Measurements from ENCODE around the gene NELFE. TPM values are rescaled to one million over a fixed set of nuclear protein-coding genes. Genes with fewer than 3 reads are reported as not detected.

NELFE gene
- total and polyA plus RNA-seq, 4 donors, result 11.1 to 21.8 (median 13.0) TPM

- 90% methylated on average over 6 of the region's 6 CpGs for WGBS
- Histone ChIP-seq H3K4me3 (ENCODE audit: low read depth in 1 of 3, low read length in 3 of 3) (no peak overlapping the region), H3K4me1 (ENCODE audit: control insufficient read depth in 4 of 4, insufficient read depth in 4 of 4, low read length in 3 of 4) (peaks cover 0 to 3% (median 0%) of the 10 kb centered on the region in 4 donors), H3K9ac (ENCODE audit: low read depth in 1 of 2, low read length in 2 of 2) (no peak overlapping the region), H3K9me3 (ENCODE audit: control insufficient read depth in 4 of 4, low read length in 3 of 4) (no peaks in the 10 kb centered on the region), H3K36me3 (ENCODE audit: control insufficient read depth in 4 of 4, insufficient read depth in 3 of 4, low read depth in 1 of 4, low read length in 3 of 4) (no peaks in the 10 kb centered on the region), H3K27ac (ENCODE audit: low read depth in 1 of 2, low read length in 2 of 2) (no peak overlapping the region), H3K27me3 (ENCODE audit: control insufficient read depth in 4 of 4, insufficient read depth in 4 of 4, low read length in 3 of 4) (no peaks in the 10 kb centered on the region)
- TF ChIP-seq RXRA (IDR thresholded peaks at IDR 0.05), result no peak
- no peak for TF ChIP-seq EGR1 (IDR thresholded peaks at IDR 0.05; ENCODE audit: low read depth in 2 of 2)
- no peak for TF ChIP-seq TAF1 (conservative IDR thresholded peaks at IDR 0.05)
- no peak for TF ChIP-seq HNF4A (conservative IDR thresholded peaks at IDR 0.05)
- TF ChIP-seq CTCF (IDR thresholded peaks at IDR 0.05; ENCODE audit: low read depth, low read length, missing input control), result no peak
- TF ChIP-seq SP1 (IDR thresholded peaks at IDR 0.05), result no peak
- no peak for DNase-seq (ENCODE audit: low spot score)
These were observed 39.0 kb downstream of the NELFE start for GRCh38 chr6:31919624-31920303.

- H3K4me1 ChIP-seq (ENCODE audit: control insufficient read depth in 4 of 4, insufficient read depth in 4 of 4, low read length in 3 of 4), result peaks cover 0 to 2% (median 0%) of the 10 kb centered on the region in 4 donors
- H3K27me3 ChIP-seq (ENCODE audit: control insufficient read depth in 4 of 4, insufficient read depth in 4 of 4, low read length in 3 of 4), result no peaks in the 10 kb centered on the region
- no peak overlapping the region for H3K27ac ChIP-seq (ENCODE audit: low read depth in 1 of 2, low read length in 2 of 2)
- TF ChIP-seq TAF1 (conservative IDR thresholded peaks at IDR 0.05) (no peak), ATF3 (IDR thresholded peaks at IDR 0.05) (no peak), CTCF (IDR thresholded peaks at IDR 0.05; ENCODE audit: low read depth, low read length, missing input control) (no peak), HNF4A (conservative IDR thresholded peaks at IDR 0.05) (no peak), REST (IDR thresholded peaks at IDR 0.05) (no peak), ZBTB33 (IDR thresholded peaks at IDR 0.05) (no peak), JUND (IDR thresholded peaks at IDR 0.05) (no peak)
- no peak overlapping the region for H3K4me3 ChIP-seq (ENCODE audit: low read depth in 1 of 3, low read length in 3 of 3)
- no peak for DNase-seq (ENCODE audit: low spot score)
- 91% methylated on average over 8 of the region's 8 CpGs for WGBS
- H3K9me3 ChIP-seq (ENCODE audit: control insufficient read depth in 4 of 4, low read length in 3 of 4), result no peaks in the 10 kb centered on the region
- no peak overlapping the region for H3K9ac ChIP-seq (ENCODE audit: low read depth in 1 of 2, low read length in 2 of 2)
- no peaks in the 10 kb centered on the region for H3K36me3 ChIP-seq (ENCODE audit: control insufficient read depth in 4 of 4, insufficient read depth in 3 of 4, low read depth in 1 of 4, low read length in 3 of 4)
These were observed 40.6 kb downstream of the NELFE start for GRCh38 chr6:31918069-31918720.
